WTC11 (cell line): ENCODE results near the gene ADAMTSL4.

Source experiments
- CBFB ChIP-seq: sonication (generic); formaldehyde crosslinking; IDR thresholded peaks from 2 replicates; pipeline ENCODE4 v1.8.1; 2022; ENCODE audit warnings: mild to moderate bottlenecking, low read depth, missing genetic modification reagents
- NR3C1 ChIP-seq: sonication (generic); formaldehyde crosslinking; conservative IDR thresholded peaks from 2 replicates; pipeline ENCODE4 v1.8.1; 2023; ENCODE audit warnings: low read depth, mild to moderate bottlenecking, missing genetic modification reagents
- RELA ChIP-seq: sonication (generic); formaldehyde crosslinking; IDR thresholded peaks from 2 replicates; pipeline ENCODE4 v1.8.1; 2022; ENCODE audit warnings: missing genetic modification reagents, mild to moderate bottlenecking, borderline replicate concordance
- SMAD3 ChIP-seq: sonication (generic); formaldehyde crosslinking; IDR thresholded peaks from 2 replicates; pipeline ENCODE4 v1.8.0; 2022; ENCODE audit warnings: missing genetic modification reagents, mild to moderate bottlenecking, borderline replicate concordance
- TEAD1 ChIP-seq: sonication (generic); formaldehyde crosslinking; IDR thresholded peaks from 2 replicates; pipeline ENCODE4 v1.8.0; 2022; ENCODE audit warnings: mild to moderate bottlenecking, missing genetic modification reagents
- ZNF138 ChIP-seq: sonication (generic); formaldehyde crosslinking; conservative IDR thresholded peaks from 2 replicates; pipeline ENCODE4 v1.8.1; 2022; ENCODE audit warnings: mild to moderate bottlenecking, moderate library complexity, missing genetic modification reagents
- ZNF232 ChIP-seq: sonication (generic); formaldehyde crosslinking; IDR thresholded peaks from 2 replicates; pipeline ENCODE4 v1.8.0; 2022; ENCODE audit warnings: mild to moderate bottlenecking, missing genetic modification reagents
- TF ChIP-seq, protein P1 (sequence below): fragments of 200-600 bp; IDR thresholded peaks from 2 replicates; pipeline ENCODE4 v1.8.0; 2022; ENCODE audit warnings: antibody characterized with exemption
- TF ChIP-seq, protein P2 (sequence below): sonication (generic); formaldehyde crosslinking; IDR thresholded peaks from 2 replicates; pipeline ENCODE4 v1.8.0; 2023; ENCODE audit warnings: mild to moderate bottlenecking, missing genetic modification reagents
- TF ChIP-seq, protein P3 (sequence below): fragments of 250-450 bp; sonication (Bioruptor Pico); IDR thresholded peaks from 2 replicates; pipeline ENCODE4 v1.9.0; 2021; ENCODE audit warnings: mild to moderate bottlenecking, borderline replicate concordance
- TF ChIP-seq, protein P4 (sequence below): sonication (generic); formaldehyde crosslinking; conservative IDR thresholded peaks from 2 replicates; pipeline ENCODE4 v1.8.1; 2022; ENCODE audit warnings: mild to moderate bottlenecking, missing genetic modification reagents
- TF ChIP-seq, protein P5 (sequence below): sonication (generic); formaldehyde crosslinking; IDR thresholded peaks from 2 replicates; pipeline ENCODE4 v1.8.0; 2022; ENCODE audit warnings: mild to moderate bottlenecking, missing genetic modification reagents

DNA sequence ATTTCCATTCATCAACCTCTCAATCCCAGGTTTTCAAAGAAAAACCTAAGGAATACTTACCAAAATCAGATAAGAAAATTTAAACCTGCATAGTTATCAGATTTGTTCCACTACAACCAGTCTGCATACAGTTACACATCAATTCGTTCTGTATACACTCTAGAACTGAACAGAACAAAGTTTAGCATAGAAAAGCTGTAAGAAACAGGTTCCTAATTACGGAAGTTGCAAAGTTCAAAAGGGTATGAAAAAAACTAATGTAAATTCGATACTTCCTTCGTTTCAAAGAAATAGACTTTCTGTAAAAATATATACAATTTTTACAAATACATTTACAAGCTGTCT is 27.1 kb downstream of the ADAMTSL4 start:
- TF ChIP-seq, protein P1, sequence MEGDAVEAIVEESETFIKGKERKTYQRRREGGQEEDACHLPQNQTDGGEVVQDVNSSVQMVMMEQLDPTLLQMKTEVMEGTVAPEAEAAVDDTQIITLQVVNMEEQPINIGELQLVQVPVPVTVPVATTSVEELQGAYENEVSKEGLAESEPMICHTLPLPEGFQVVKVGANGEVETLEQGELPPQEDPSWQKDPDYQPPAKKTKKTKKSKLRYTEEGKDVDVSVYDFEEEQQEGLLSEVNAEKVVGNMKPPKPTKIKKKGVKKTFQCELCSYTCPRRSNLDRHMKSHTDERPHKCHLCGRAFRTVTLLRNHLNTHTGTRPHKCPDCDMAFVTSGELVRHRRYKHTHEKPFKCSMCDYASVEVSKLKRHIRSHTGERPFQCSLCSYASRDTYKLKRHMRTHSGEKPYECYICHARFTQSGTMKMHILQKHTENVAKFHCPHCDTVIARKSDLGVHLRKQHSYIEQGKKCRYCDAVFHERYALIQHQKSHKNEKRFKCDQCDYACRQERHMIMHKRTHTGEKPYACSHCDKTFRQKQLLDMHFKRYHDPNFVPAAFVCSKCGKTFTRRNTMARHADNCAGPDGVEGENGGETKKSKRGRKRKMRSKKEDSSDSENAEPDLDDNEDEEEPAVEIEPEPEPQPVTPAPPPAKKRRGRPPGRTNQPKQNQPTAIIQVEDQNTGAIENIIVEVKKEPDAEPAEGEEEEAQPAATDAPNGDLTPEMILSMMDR = no peak
- TF ChIP-seq, protein P2, sequence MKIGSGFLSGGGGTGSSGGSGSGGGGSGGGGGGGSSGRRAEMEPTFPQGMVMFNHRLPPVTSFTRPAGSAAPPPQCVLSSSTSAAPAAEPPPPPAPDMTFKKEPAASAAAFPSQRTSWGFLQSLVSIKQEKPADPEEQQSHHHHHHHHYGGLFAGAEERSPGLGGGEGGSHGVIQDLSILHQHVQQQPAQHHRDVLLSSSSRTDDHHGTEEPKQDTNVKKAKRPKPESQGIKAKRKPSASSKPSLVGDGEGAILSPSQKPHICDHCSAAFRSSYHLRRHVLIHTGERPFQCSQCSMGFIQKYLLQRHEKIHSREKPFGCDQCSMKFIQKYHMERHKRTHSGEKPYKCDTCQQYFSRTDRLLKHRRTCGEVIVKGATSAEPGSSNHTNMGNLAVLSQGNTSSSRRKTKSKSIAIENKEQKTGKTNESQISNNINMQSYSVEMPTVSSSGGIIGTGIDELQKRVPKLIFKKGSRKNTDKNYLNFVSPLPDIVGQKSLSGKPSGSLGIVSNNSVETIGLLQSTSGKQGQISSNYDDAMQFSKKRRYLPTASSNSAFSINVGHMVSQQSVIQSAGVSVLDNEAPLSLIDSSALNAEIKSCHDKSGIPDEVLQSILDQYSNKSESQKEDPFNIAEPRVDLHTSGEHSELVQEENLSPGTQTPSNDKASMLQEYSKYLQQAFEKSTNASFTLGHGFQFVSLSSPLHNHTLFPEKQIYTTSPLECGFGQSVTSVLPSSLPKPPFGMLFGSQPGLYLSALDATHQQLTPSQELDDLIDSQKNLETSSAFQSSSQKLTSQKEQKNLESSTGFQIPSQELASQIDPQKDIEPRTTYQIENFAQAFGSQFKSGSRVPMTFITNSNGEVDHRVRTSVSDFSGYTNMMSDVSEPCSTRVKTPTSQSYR (CRISPR knock-in tag) = no peak
- TF ChIP-seq SMAD3 (CRISPR knock-in tag) (no peak), CBFB (no peak), ZNF232 (CRISPR knock-in tag) (no peak), RELA (CRISPR knock-in tag) (no peak), ZNF138 (no peak), TEAD1 (CRISPR knock-in tag) (no peak), NR3C1 (CRISPR knock-in tag) (no peak)
- TF ChIP-seq, protein P3, sequence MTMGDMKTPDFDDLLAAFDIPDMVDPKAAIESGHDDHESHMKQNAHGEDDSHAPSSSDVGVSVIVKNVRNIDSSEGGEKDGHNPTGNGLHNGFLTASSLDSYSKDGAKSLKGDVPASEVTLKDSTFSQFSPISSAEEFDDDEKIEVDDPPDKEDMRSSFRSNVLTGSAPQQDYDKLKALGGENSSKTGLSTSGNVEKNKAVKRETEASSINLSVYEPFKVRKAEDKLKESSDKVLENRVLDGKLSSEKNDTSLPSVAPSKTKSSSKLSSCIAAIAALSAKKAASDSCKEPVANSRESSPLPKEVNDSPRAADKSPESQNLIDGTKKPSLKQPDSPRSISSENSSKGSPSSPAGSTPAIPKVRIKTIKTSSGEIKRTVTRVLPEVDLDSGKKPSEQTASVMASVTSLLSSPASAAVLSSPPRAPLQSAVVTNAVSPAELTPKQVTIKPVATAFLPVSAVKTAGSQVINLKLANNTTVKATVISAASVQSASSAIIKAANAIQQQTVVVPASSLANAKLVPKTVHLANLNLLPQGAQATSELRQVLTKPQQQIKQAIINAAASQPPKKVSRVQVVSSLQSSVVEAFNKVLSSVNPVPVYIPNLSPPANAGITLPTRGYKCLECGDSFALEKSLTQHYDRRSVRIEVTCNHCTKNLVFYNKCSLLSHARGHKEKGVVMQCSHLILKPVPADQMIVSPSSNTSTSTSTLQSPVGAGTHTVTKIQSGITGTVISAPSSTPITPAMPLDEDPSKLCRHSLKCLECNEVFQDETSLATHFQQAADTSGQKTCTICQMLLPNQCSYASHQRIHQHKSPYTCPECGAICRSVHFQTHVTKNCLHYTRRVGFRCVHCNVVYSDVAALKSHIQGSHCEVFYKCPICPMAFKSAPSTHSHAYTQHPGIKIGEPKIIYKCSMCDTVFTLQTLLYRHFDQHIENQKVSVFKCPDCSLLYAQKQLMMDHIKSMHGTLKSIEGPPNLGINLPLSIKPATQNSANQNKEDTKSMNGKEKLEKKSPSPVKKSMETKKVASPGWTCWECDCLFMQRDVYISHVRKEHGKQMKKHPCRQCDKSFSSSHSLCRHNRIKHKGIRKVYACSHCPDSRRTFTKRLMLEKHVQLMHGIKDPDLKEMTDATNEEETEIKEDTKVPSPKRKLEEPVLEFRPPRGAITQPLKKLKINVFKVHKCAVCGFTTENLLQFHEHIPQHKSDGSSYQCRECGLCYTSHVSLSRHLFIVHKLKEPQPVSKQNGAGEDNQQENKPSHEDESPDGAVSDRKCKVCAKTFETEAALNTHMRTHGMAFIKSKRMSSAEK = no peak
- TF ChIP-seq, protein P4, sequence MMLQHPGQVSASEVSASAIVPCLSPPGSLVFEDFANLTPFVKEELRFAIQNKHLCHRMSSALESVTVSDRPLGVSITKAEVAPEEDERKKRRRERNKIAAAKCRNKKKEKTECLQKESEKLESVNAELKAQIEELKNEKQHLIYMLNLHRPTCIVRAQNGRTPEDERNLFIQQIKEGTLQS (CRISPR knock-in tag) = no peak
- TF ChIP-seq, protein P5, sequence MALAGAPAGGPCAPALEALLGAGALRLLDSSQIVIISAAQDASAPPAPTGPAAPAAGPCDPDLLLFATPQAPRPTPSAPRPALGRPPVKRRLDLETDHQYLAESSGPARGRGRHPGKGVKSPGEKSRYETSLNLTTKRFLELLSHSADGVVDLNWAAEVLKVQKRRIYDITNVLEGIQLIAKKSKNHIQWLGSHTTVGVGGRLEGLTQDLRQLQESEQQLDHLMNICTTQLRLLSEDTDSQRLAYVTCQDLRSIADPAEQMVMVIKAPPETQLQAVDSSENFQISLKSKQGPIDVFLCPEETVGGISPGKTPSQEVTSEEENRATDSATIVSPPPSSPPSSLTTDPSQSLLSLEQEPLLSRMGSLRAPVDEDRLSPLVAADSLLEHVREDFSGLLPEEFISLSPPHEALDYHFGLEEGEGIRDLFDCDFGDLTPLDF (CRISPR knock-in tag) = no peak
